ENCODE results near the gene LRRN2. TPM values are rescaled to one million over a fixed set of nuclear protein-coding genes. Genes with fewer than 3 reads are reported as not detected.

Gene LRRN2
- total and polyA plus RNA-seq, 2 of the 8 experiments (the other 6 are each of a cell fraction or from before 2014, with no cell fraction given): 1.8 to 2.3 TPM

GRCh38 chr1:204574865-204575163 lies 110.7 kb downstream of the LRRN2 start:
- Histone ChIP-seq H2AFZ (ENCODE audit: low read length) (no peak overlapping the region), H2BK120ac (replicated peaks; ENCODE audit: low read depth, low read length) (peak overlapping the region; percentile 44), H3K23me2 (ENCODE audit: low read depth, low read length) (no peaks in the 10 kb centered on the region), H4K91ac (replicated peaks; ENCODE audit: insufficient read length, low read length) (no peak overlapping the region), H3K27ac (ENCODE audit: low read depth, low read length) (no peak overlapping the region), H2BK15ac (ENCODE audit: low read length) (peak overlapping the region; percentile 22; the same call in 1 of the 2 replicates), H3K23ac (ENCODE audit: insufficient read length) (no peak overlapping the region), H3K4me2 (ENCODE audit: insufficient read depth in 1 of 2, low read depth in 2 of 2, low read length in 2 of 2) (peak overlapping the region; percentile 49 to 55; a peak in 3 of 4 replicates), H3K4ac (replicated peaks; ENCODE audit: insufficient read length, low read depth, low read length) (no peak overlapping the region), H3K4me3 (ENCODE audit: extremely low read depth in 1 of 4, insufficient read depth in 2 of 4, low read depth in 3 of 4, low read length in 4 of 4) (peak overlapping the region in 1 of 4 experiments; percentile 30; a peak in 1 of 8 replicates), H3K27me3 (replicated peaks in 1 of 4; ENCODE audit: control insufficient read depth in 3 of 4, extremely low read depth in 1 of 4, insufficient read depth in 3 of 4, low read length in 3 of 4) (peaks cover 0 to 12% (median 3%) of the 10 kb centered on the region in 4 experiments; a peak in 3 of 7 replicates), H3K79me1 (ENCODE audit: low read depth, low read length) (no peaks in the 10 kb centered on the region), H3K79me2 (ENCODE audit: control insufficient read depth in 1 of 2, insufficient read depth in 2 of 2, low read length in 2 of 2) (no peaks in the 10 kb centered on the region), H2BK20ac (ENCODE audit: low read length) (0 out of 2 replicates have a peak overlapping the region, but pooled peaks have one; percentile 67), H3K56ac (replicated peaks; ENCODE audit: insufficient read length, low read depth, low read length) (no peak overlapping the region), H3K4me1 (replicated peaks in 1 of 4; ENCODE audit: control insufficient read depth in 3 of 4, insufficient read depth in 4 of 4, low read length in 3 of 4) (peaks cover 27 to 54% (median 41%) of the 10 kb centered on the region in 4 experiments), H4K8ac (ENCODE audit: extremely low read depth, insufficient read depth, low read length) (no peak overlapping the region), H3K9ac (replicated peaks in 1 of 4; ENCODE audit: extremely low read depth in 1 of 4, low read depth in 3 of 4, low read length in 3 of 4) (no peak overlapping the region), H2BK12ac (ENCODE audit: low read depth, low read length) (peak overlapping the region; percentile 50; the same call in 1 of the 2 replicates), H3K36me3 (ENCODE audit: control insufficient read depth in 2 of 4, insufficient read depth in 4 of 4, low read length in 3 of 4) (no peaks in the 10 kb centered on the region), H3K14ac (ENCODE audit: insufficient read length) (no peak overlapping the region), H4K5ac (ENCODE audit: insufficient read length, low read depth, low read length) (no peak overlapping the region), H3K18ac (ENCODE audit: extremely low read depth, low read length) (peak overlapping the region; percentile 76), H2AK5ac (ENCODE audit: low read depth, low read length) (no peak overlapping the region), H4K20me1 (replicated peaks in 1 of 2; ENCODE audit: control insufficient read depth in 1 of 2, insufficient read depth in 2 of 2, low read length in 2 of 2) (peaks cover 0 to 4% of the 10 kb centered on the region in 2 experiments), H2BK5ac (ENCODE audit: low read depth, low read length) (peak overlapping the region; percentile 61; the same call in 1 of the 2 replicates), H3K9me3 (ENCODE audit: insufficient read depth in 2 of 2, low read depth in 1 of 2, low read length in 1 of 2) (no peaks in the 10 kb centered on the region)
- POLR2A ChIA-PET (ENCODE audit: partially characterized antibody): interaction anchor here (1.1 to 2.2 kb wide), 6 partner anchors 12 to 189 kb away, joined by 3 to 9 read pairs (median 6); partner anchors contain the start of gene MDM4
- DNase-seq (ENCODE audit: low read depth in 1 of 2, low spot score in 2 of 2): no peak
- TF ChIP-seq SRF (IDR thresholded peaks at IDR 0.05; ENCODE audit: low read depth, low read length) (no peak), CBX5 (IDR thresholded peaks at IDR 0.05; ENCODE audit: low read depth, low read length) (no peak), ZNF274 (IDR thresholded peaks at IDR 0.05; ENCODE audit: borderline replicate concordance, extremely low read depth, low read length) (no peak), NANOG (IDR thresholded peaks at IDR 0.05; ENCODE audit: insufficient read depth, low read depth, low read length, poor library complexity, severe bottlenecking) (no peak), CTCF (IDR thresholded peaks at IDR 0.05; ENCODE audit: control extremely low read depth in 1 of 3, insufficient read depth in 1 of 3, low read depth in 1 of 3, low read length in 3 of 3) (no peak), GABPA (IDR thresholded peaks at IDR 0.05; ENCODE audit: borderline replicate concordance, insufficient read depth, low read length) (no peak)
- 71% methylated on average over 3 of the region's 3 CpGs; no CpG with 5 or more reads in 1 of the 2 experiments for whole genome bisulfite sequencing, 2 experiments (ENCODE audit: extremely low coverage in 1 of 2, insufficient coverage in 1 of 2, insufficient read length in 1 of 2, insufficient replicate concordance in 2 of 2, low coverage in 1 of 2, low lambda C conversion rate in 2 of 2, missing lambda C conversion rate in 1 of 2)
- FAIRE-seq: no peak
- CTCF ChIA-PET (ENCODE audit: partially characterized antibody): interaction anchor here (0.8 to 28.0 kb wide), 17 partner anchors 8 to 486 kb away, joined by 3 to 397 read pairs (median 4); no protein-coding TSS in a partner anchor
